SK-N-SH treated with all-trans-retinoic acid at 6 μM for 48 hours (cell line): Measurements from ENCODE around the gene PRKD2.

Experiments
- RARB ChIP-seq: fragments of 250-450 bp; sonication (Bioruptor Pico); IDR thresholded peaks from 2 replicates; pipeline ENCODE4 v1.8.0; 2021; ENCODE audit warnings: mild to moderate bottlenecking, moderate library complexity
- ZNF70 ChIP-seq: fragments of 450-650 bp; formaldehyde crosslinking; IDR thresholded peaks from 2 replicates; pipeline ENCODE4 v1.5.0; 2020; ENCODE audit warnings: mild to moderate bottlenecking, moderate library complexity

DNA sequence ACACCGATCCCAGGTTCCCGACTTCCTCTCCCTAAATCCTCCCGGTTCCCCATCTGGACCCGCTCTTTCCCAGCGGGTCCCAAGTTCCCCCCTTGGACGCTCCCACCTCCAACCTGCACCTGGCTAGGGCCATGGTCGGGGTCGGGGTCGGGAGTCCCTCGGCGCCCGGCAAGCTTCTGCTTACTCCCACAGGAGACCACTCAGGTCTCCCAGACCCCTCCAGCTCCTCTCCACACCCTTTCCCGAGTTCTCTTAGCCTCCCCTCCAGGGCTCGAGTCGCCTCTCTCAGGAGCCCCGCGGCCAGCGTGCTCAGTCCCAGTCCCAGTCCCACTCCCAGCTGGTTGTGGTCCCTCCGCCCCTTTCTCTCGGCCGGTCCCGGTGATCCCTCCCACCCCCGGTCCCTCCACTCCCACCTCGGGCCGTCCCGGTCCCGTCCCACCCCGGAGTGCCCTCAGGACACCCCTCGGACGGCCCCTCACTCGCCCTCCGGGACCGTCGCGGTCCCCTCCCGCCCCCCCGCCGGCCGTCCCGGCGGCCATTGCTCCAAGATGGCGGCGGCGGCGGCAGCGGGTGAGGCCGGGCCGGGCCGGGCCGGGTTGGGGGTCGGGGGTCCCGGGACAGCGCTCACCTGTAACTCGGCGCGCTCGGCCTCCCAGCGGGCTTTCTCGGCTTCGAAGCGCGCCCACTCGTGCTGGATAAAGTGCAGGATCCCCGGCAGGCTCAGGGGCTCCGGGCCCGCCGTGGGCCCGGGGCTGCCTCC, 28.8 kb upstream of the PRKD2 start, which contains the start of gene FKRP:
- no peak for TF ChIP-seq ZNF70 (CRISPR knock-in tag)
- TF ChIP-seq RARB (CRISPR knock-in tag), result no peak
